CD8-positive, alpha-beta memory T cell (primary cell): Measurements from ENCODE around the gene PHF21A. TPM values are rescaled to one million over a fixed set of nuclear protein-coding genes. Genes with fewer than 3 reads are reported as not detected.
"Not testable (repeated sequence)": the region's sequence is repeated elsewhere in the genome, so short reads cannot be mapped to it uniquely, and the experiment has no call there.

ENCODE experiments used
- CTCF ChIA-PET: fragments of 350-600 bp; sonication (Branson Sonifier 250); formaldehyde crosslinking; loops from one replicate; lab custom pipeline; 2021; ENCODE audit warnings: antibody characterized with exemption; lab: Charles Lee
- POLR2A ChIA-PET: fragments of 350-600 bp; sonication (Branson Sonifier 250); formaldehyde crosslinking; loops from one replicate; lab custom pipeline; 2021; ENCODE audit warnings: antibody characterized with exemption; lab: Charles Lee
- DNase-seq, 5 donors: peaks; one replicate each; pipeline versions ENCODE4 v3.0.0 to v3.0.0-alpha.2; 2020 to 2022; ENCODE audit warnings: mixed read lengths in 1 of 5
- H3K27ac ChIP-seq: one replicate; pipeline ENCODE4 v1.7.0; 2013; ENCODE audit warnings: low read depth, mild to moderate bottlenecking, low read length, moderate library complexity
- H3K27me3 ChIP-seq: 2 replicates; pipeline ENCODE4 v1.7.0; 2013; ENCODE audit warnings: low read length, mild to moderate bottlenecking; ENCODE audit not compliant: insufficient read depth, poor library complexity, severe bottlenecking
- H3K36me3 ChIP-seq: 2 replicates; pipeline ENCODE4 v1.7.0; 2013; ENCODE audit warnings: mild to moderate bottlenecking, low read length, moderate library complexity; ENCODE audit not compliant: insufficient read depth
- H3K4me1 ChIP-seq: 2 replicates; pipeline ENCODE4 v1.7.0; 2013; ENCODE audit warnings: mild to moderate bottlenecking, low read length, moderate library complexity; ENCODE audit not compliant: insufficient read depth
- H3K4me3 ChIP-seq: 2 replicates; pipeline ENCODE4 v1.7.0; 2013; ENCODE audit warnings: mild to moderate bottlenecking, low read length
- H3K9me3 ChIP-seq: 2 replicates; pipeline ENCODE4 v1.7.0; 2013; ENCODE audit warnings: mild to moderate bottlenecking, low read length
- H3K27ac Mint-ChIP-seq, 8 donors: one replicate each; pipeline ENCODE4 v1.8.0; 2020 to 2021; ENCODE audit warnings: mixed read lengths in 8 of 8, mild to moderate bottlenecking in 6 of 8, inconsistent platforms in 3 of 8, moderate library complexity in 3 of 8
- H3K27me3 Mint-ChIP-seq, 2 donors: one replicate each; pipeline ENCODE4 v1.8.0; 2020 to 2021; ENCODE audit warnings: mixed read lengths in 2 of 2, mild to moderate bottlenecking in 1 of 2, moderate library complexity in 1 of 2
- H3K36me3 Mint-ChIP-seq, 3 donors: one replicate each; pipeline ENCODE4 v1.8.0; 2020 to 2021; ENCODE audit warnings: mixed read lengths in 3 of 3, inconsistent platforms in 1 of 3, mild to moderate bottlenecking in 1 of 3
- H3K4me1 Mint-ChIP-seq, 3 donors: one replicate each; pipeline ENCODE4 v1.8.0; 2020 to 2021; ENCODE audit warnings: mixed read lengths in 3 of 3, inconsistent platforms in 1 of 3, mild to moderate bottlenecking in 1 of 3
- H3K4me3 Mint-ChIP-seq, 7 donors: one replicate each; pipeline ENCODE4 v1.8.0; 2020 to 2021; ENCODE audit warnings: mixed read lengths in 7 of 7, mild to moderate bottlenecking in 6 of 7, moderate library complexity in 4 of 7, inconsistent platforms in 2 of 7
- H3K9me3 Mint-ChIP-seq, 5 donors: one replicate each; pipeline ENCODE4 v1.8.0; 2020 to 2022; ENCODE audit warnings: mixed read lengths in 5 of 5, mild to moderate bottlenecking in 3 of 5, moderate library complexity in 2 of 5, inconsistent platforms in 1 of 5
- polyA plus RNA-seq: library from polyadenylated mRNA; unstranded; fragments of 300-500 nt; fragmentation: Illumina TruSeq; gene quantifications from one replicate; pipeline ENCODE4 v1.2.3, GENCODE V29; 2021
- total RNA-seq, 2 experiments: library from RNA; stranded (reverse); gene quantifications; one replicate each; pipeline ENCODE4 v1.2.3, GENCODE V29; 2021

PHF21A gene
- total and polyA plus RNA-seq, 3 experiments from 2014 or later: 14.1 to 33.5 (median 30.5) TPM

DNA sequence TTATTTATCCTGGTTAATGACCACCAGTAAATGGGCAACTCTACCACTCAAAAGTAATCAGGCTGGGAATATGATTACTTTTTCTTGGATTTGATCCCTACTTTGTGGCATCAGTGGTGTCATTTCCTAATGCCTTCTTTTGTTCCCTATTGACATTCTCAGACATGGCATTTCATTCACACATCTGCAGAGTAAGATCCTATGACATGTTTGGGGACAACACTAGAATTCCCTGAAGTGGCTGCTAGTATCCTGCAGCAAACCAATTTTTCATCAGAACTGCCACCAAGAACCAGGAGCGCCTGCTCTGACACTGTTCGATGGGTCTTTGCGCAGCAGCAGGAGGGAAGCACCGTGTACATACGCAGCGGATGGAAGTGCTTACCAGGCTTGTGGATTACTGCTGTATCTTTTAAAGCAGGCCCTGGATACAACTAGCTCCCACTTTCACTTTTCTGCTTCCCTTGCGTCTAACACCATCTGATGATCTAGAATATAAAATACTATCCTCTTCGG lies 101.1 kb downstream of the PHF21A start:
- Histone ChIP-seq H3K9me3 (no peaks in the 10 kb centered on the region), H3K27me3 (no peaks in the 10 kb centered on the region), H3K4me1 (no peaks in the 10 kb centered on the region), H3K4me3 (no peak overlapping the region), H3K27ac (no peak overlapping the region), H3K36me3 (no peaks in the 10 kb centered on the region)
- Mint-ChIP-seq H3K27me3 (no peaks in the 10 kb centered on the region), H3K36me3 (peaks cover 4 to 21% (median 10%) of the 10 kb centered on the region in 3 donors), H3K4me1 (peaks cover 4 to 22% (median 16%) of the 10 kb centered on the region in 3 donors), H3K9me3 (no peaks in the 10 kb centered on the region), H3K27ac (peak overlapping the region in 2 of 8 donors; percentile 3 to 47), H3K4me3 (no peak overlapping the region)
- CTCF ChIA-PET: no interaction called here
- POLR2A ChIA-PET: no interaction called here
- DNase-seq: no peak

- H3K27me3 Mint-ChIP-seq: no peaks in the 10 kb centered on the region
- Histone ChIP-seq H3K9me3 (no peaks in the 10 kb centered on the region), H3K4me3 (no peak overlapping the region), H3K27ac (no peak overlapping the region), H3K27me3 (no peaks in the 10 kb centered on the region), H3K4me1 (no peaks in the 10 kb centered on the region), H3K36me3 (no peaks in the 10 kb centered on the region)
- ChIA-PET CTCF (interaction anchor here (1.5 to 3.3 kb wide), 3 partner anchors 10 to 53 kb away, joined by 4 to 13 read pairs (median 7); no protein-coding TSS in a partner anchor), POLR2A (no interaction called here)
- H3K4me3 Mint-ChIP-seq: no peak overlapping the region
- H3K4me1 Mint-ChIP-seq: peaks cover 4 to 20% (median 15%) of the 10 kb centered on the region in 3 donors
- H3K27ac Mint-ChIP-seq: peak overlapping the region in 2 of 8 donors; percentile 38 to 71
- H3K36me3 Mint-ChIP-seq: peaks cover 4 to 22% (median 12%) of the 10 kb centered on the region in 3 donors
- peaks cover 0 to 2% (median 0%) of the 10 kb centered on the region in 5 donors for H3K9me3 Mint-ChIP-seq
- no peak for DNase-seq
These were observed 102.6 kb downstream of the PHF21A start for GRCh38 chr11:46018651-46019050.

- Histone ChIP-seq H3K36me3 (no peaks in the 10 kb centered on the region), H3K4me1 (no peaks in the 10 kb centered on the region), H3K27me3 (no peaks in the 10 kb centered on the region), H3K9me3 (no peaks in the 10 kb centered on the region), H3K27ac (no peak overlapping the region), H3K4me3 (no peak overlapping the region)
- no peaks in the 10 kb centered on the region for H3K27me3 Mint-ChIP-seq
- peaks cover 0 to 2% (median 0%) of the 10 kb centered on the region in 5 donors for H3K9me3 Mint-ChIP-seq
- H3K27ac Mint-ChIP-seq: peak overlapping the region in 1 of 8 donors; percentile 47
- DNase-seq: no peak
- peaks cover 4 to 17% (median 12%) of the 10 kb centered on the region in 3 donors for H3K36me3 Mint-ChIP-seq
- ChIA-PET CTCF (interaction anchor here (2.4 to 3.3 kb wide), 2 partner anchors 9 to 11 kb away, joined by 7 to 13 read pairs; no protein-coding TSS in a partner anchor), POLR2A (interaction anchor here (0.6 kb wide), 1 partner anchor 64 kb away, joined by 3 read pairs; no protein-coding TSS in a partner anchor)
- peaks cover 5 to 28% (median 21%) of the 10 kb centered on the region in 3 donors for H3K4me1 Mint-ChIP-seq
- H3K4me3 Mint-ChIP-seq: no peak overlapping the region
These were observed 103.9 kb downstream of the PHF21A start for GRCh38 chr11:46017341-46017740.

GRCh38 chr11:46015941-46016340 lies 105.3 kb downstream of the PHF21A start:
- CTCF ChIA-PET: interaction anchor here (1.9 kb wide), 1 partner anchor 9 kb away, joined by 3 read pairs; no protein-coding TSS in a partner anchor
- no peaks in the 10 kb centered on the region for H3K36me3 ChIP-seq
- no peak overlapping the region for H3K4me3 ChIP-seq
- peaks cover 0 to 2% (median 0%) of the 10 kb centered on the region in 5 donors for H3K9me3 Mint-ChIP-seq
- H3K4me1 Mint-ChIP-seq: peaks cover 12 to 33% (median 24%) of the 10 kb centered on the region in 3 donors
- peaks cover 4 to 11% (median 5%) of the 10 kb centered on the region in 3 donors for H3K36me3 Mint-ChIP-seq
- no peak overlapping the region for H3K4me3 Mint-ChIP-seq
- POLR2A ChIA-PET: no interaction called here
- H3K9me3 ChIP-seq: no peaks in the 10 kb centered on the region
- no peak overlapping the region for H3K27ac ChIP-seq
- no peaks in the 10 kb centered on the region for H3K27me3 Mint-ChIP-seq
- no peaks in the 10 kb centered on the region for H3K4me1 ChIP-seq
- H3K27ac Mint-ChIP-seq: no peak overlapping the region
- no peak for DNase-seq
- H3K27me3 ChIP-seq: no peaks in the 10 kb centered on the region

- H3K4me3 Mint-ChIP-seq, H3K36me3 Mint-ChIP-seq, H3K27me3 ChIP-seq, POLR2A ChIA-PET, H3K9me3 ChIP-seq, CTCF ChIA-PET, H3K4me1 ChIP-seq, H3K27ac ChIP-seq, H3K4me3 ChIP-seq, H3K36me3 ChIP-seq, DNase-seq, H3K9me3 Mint-ChIP-seq, H3K27me3 Mint-ChIP-seq: not testable (repeated sequence)
- Mint-ChIP-seq H3K4me1 (peaks cover 12 to 24% (median 23%) of the 10 kb centered on the region in 3 donors), H3K27ac (peak overlapping the region in 1 of 8 donors; percentile 41)
These were observed 107.1 kb downstream of the PHF21A start for GRCh38 chr11:46014168-46014567.

DNA sequence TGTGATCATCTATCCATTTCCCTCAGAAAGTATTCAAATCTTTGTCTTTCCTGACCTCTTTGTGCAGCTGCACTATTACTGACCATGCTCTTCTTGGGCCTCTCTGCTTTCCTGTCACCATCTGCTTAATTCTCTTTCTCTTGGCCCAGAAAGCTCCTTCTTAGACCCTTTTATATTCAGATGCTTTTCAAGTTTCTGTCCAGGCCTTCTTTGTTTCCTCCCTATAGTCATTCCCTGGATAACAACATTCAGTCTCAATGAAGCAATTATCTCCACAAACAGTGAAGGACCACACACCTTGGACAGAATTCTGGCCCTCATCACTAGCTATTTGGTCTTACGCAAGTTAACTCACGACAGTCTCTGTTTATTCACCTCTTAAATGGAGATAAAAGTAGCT lies 109.1 kb downstream of the PHF21A start:
- peak overlapping the region in 6 of 8 donors; percentile 15 to 62 (median 32) for H3K27ac Mint-ChIP-seq
- Histone ChIP-seq H3K4me3 (no peak overlapping the region), H3K9me3 (no peaks in the 10 kb centered on the region), H3K36me3 (no peaks in the 10 kb centered on the region), H3K27me3 (no peaks in the 10 kb centered on the region), H3K27ac (no peak overlapping the region), H3K4me1 (no peaks in the 10 kb centered on the region)
- H3K4me1 Mint-ChIP-seq: peaks cover 11 to 20% (median 14%) of the 10 kb centered on the region in 3 donors
- peaks cover 0 to 2% (median 0%) of the 10 kb centered on the region in 5 donors for H3K9me3 Mint-ChIP-seq
- H3K36me3 Mint-ChIP-seq: peaks cover 4 to 7% (median 5%) of the 10 kb centered on the region in 3 donors
- H3K27me3 Mint-ChIP-seq: no peaks in the 10 kb centered on the region
- ChIA-PET CTCF (interaction anchor here (1.0 kb wide), 1 partner anchor 9 kb away, joined by 4 read pairs; no protein-coding TSS in a partner anchor), POLR2A (no interaction called here)
- H3K4me3 Mint-ChIP-seq: no peak overlapping the region
- no peak for DNase-seq

DNA sequence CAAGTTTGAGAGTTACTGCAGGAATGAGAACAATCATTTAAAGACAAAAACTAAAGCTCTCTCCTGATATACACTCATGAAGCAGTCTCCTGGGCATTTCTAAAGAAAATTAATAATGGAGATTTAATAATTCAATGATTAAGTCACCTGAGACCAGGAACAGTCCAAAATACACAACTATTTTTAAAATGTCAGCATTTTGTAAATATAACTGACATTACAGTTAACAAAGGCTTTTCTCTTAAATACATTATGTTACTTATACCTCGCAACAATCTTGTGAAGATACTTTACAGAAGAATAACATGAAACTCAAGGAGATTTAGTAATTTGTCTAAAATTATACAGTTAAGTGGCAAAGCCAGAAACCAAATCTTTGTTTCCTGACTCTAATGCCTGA lies 111.2 kb downstream of the PHF21A start:
- ChIA-PET CTCF (no interaction called here), POLR2A (no interaction called here)
- H3K27me3 Mint-ChIP-seq: no peaks in the 10 kb centered on the region
- H3K4me3 Mint-ChIP-seq: no peak overlapping the region
- H3K36me3 Mint-ChIP-seq: peaks cover 0 to 3% (median 2%) of the 10 kb centered on the region in 3 donors
- Histone ChIP-seq H3K36me3 (no peaks in the 10 kb centered on the region), H3K27me3 (no peaks in the 10 kb centered on the region), H3K27ac (no peak overlapping the region), H3K9me3 (no peaks in the 10 kb centered on the region), H3K4me1 (no peaks in the 10 kb centered on the region), H3K4me3 (no peak overlapping the region)
- peak overlapping the region in 3 of 8 donors; percentile 3 to 62 (median 25) for H3K27ac Mint-ChIP-seq
- peaks cover 0 to 2% (median 0%) of the 10 kb centered on the region in 5 donors for H3K9me3 Mint-ChIP-seq
- no peak for DNase-seq
- peaks cover 10 to 19% (median 18%) of the 10 kb centered on the region in 3 donors for H3K4me1 Mint-ChIP-seq

DNA sequence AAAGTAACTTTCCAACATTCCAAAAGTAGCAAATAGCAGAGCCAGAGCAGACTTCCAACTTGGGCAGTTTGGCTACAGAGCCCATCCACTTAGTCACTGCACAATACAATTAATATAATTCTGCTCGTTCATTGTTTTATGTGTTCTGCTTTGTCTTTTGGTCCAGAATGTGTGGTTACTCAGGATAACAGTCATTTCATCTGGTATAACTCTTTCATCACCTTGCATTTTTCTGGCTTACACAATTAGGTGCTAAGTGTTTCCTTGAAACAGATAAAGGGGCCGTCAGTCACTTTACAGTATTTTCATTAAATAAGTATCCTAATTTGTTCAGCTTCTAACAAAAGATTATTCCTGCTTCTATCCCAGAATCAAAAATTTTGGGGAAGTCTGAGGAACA lies 111.6 kb downstream of the PHF21A start:
- Histone ChIP-seq H3K4me1 (no peaks in the 10 kb centered on the region), H3K27me3 (no peaks in the 10 kb centered on the region), H3K27ac (no peak overlapping the region), H3K36me3 (no peaks in the 10 kb centered on the region), H3K4me3 (no peak overlapping the region), H3K9me3 (no peaks in the 10 kb centered on the region)
- DNase-seq: no peak
- ChIA-PET CTCF (no interaction called here), POLR2A (no interaction called here)
- Mint-ChIP-seq H3K4me1 (peaks cover 12 to 19% (median 18%) of the 10 kb centered on the region in 3 donors), H3K4me3 (no peak overlapping the region), H3K9me3 (no peaks in the 10 kb centered on the region), H3K27ac (peak overlapping the region in 4 of 8 donors; percentile 3 to 62 (median 20)), H3K27me3 (no peaks in the 10 kb centered on the region), H3K36me3 (no peaks in the 10 kb centered on the region)
